ENCODE measurements around the gene PDZD4. TPM values are rescaled to one million over a fixed set of nuclear protein-coding genes. Genes with fewer than 3 reads are reported as not detected.

PDZD4 gene
- total and polyA plus RNA-seq, 2 donors: 0.61 to 7.9 TPM

- Histone ChIP-seq H3K27ac (ENCODE audit: low read depth in 1 of 2, low read length in 1 of 2) (no peak overlapping the region), H3K4me1 (ENCODE audit: control insufficient read depth in 2 of 2, insufficient read depth in 2 of 2, low read length in 2 of 2) (peaks cover under 1 to 1% of the 10 kb centered on the region in 2 donors), H3K4me3 (ENCODE audit: low read length in 2 of 2) (no peak overlapping the region), H3K27me3 (ENCODE audit: control insufficient read depth in 2 of 2, insufficient read depth in 1 of 2, low read length in 1 of 2) (peaks cover 0 to 10% of the 10 kb centered on the region in 2 donors), H3K9me3 (ENCODE audit: control insufficient read depth in 2 of 2, insufficient read depth in 1 of 2, low read length in 1 of 2) (no peaks in the 10 kb centered on the region), H3K36me3 (ENCODE audit: control insufficient read depth in 2 of 2, insufficient read depth in 2 of 2, low read length in 1 of 2) (no peaks in the 10 kb centered on the region)
- DNase-seq (ENCODE audit: low read depth in 6 of 9, low spot score in 9 of 9): no peak
- WGBS: 97% methylated on average over 28 of the region's 28 CpGs
Measured at GRCh38 chrX:153806999-153807575, 23.3 kb downstream of the PDZD4 start.

DNA sequence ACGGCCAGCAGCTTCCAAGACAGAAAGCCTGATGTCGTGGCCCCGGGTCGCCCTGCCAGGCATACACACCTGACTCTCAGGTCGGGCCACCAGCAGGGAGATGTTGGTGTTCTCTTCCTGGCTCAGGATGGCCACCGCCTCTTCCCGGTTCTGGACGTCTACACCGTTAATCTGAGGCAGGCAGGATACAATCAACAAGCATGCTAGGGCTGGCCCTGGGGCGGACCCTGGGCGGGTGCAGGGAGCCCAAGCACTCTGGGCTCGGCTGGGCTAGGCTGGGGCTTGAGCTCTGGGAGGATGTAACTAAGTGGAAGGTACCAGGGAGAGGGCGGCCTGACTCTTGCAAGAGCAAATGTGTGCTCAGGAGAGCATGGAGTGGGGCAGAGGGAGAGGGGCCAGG is 24.9 kb downstream of the PDZD4 start:
- H3K4me3 ChIP-seq (ENCODE audit: low read length in 2 of 2): no peak overlapping the region

DNA sequence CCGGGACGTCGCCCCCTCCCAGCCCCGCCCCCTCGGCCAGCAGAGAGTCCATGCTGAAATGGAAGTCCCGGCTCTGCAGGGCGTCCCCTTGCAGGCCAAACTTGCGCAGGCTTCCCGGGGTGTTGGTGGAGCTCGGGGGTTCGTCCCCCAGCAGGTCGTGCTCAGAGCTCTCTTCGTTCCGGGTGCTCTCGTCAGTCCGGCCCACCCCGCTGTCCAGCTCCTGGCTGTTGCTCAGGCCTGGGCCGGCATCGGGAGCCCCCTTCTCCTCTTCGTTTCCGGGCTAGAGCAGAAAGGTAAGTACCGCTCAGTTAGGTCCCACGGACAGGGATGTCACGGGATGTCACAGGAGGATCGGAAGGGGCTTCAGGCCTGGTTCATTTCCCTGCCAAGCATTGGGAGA is 25.7 kb downstream of the PDZD4 start:
- Histone ChIP-seq H3K27ac (ENCODE audit: low read depth in 1 of 2, low read length in 1 of 2) (no peak overlapping the region), H3K36me3 (ENCODE audit: control insufficient read depth in 2 of 2, insufficient read depth in 2 of 2, low read length in 1 of 2) (no peaks in the 10 kb centered on the region), H3K27me3 (ENCODE audit: control insufficient read depth in 2 of 2, insufficient read depth in 1 of 2, low read length in 1 of 2) (peaks cover 0 to 2% of the 10 kb centered on the region in 2 donors), H3K9me3 (ENCODE audit: control insufficient read depth in 2 of 2, insufficient read depth in 1 of 2, low read length in 1 of 2) (no peaks in the 10 kb centered on the region), H3K4me3 (ENCODE audit: low read length in 2 of 2) (no peak overlapping the region), H3K4me1 (ENCODE audit: control insufficient read depth in 2 of 2, insufficient read depth in 2 of 2, low read length in 2 of 2) (peaks cover 3 to 7% of the 10 kb centered on the region in 2 donors)
- no peak for DNase-seq (ENCODE audit: low read depth in 6 of 9, low spot score in 9 of 9)
- 97% methylated on average over 25 of the region's 25 CpGs for WGBS

More for the DNA sequence above, 24.9 kb downstream of the PDZD4 start:
- Histone ChIP-seq H3K27me3 (ENCODE audit: control insufficient read depth in 2 of 2, insufficient read depth in 1 of 2, low read length in 1 of 2) (peaks cover 0 to 5% of the 10 kb centered on the region in 2 donors), H3K27ac (ENCODE audit: low read depth in 1 of 2, low read length in 1 of 2) (no peak overlapping the region), H3K4me1 (ENCODE audit: control insufficient read depth in 2 of 2, insufficient read depth in 2 of 2, low read length in 2 of 2) (peaks cover 3 to 7% of the 10 kb centered on the region in 2 donors), H3K9me3 (ENCODE audit: control insufficient read depth in 2 of 2, insufficient read depth in 1 of 2, low read length in 1 of 2) (no peaks in the 10 kb centered on the region), H3K36me3 (ENCODE audit: control insufficient read depth in 2 of 2, insufficient read depth in 2 of 2, low read length in 1 of 2) (no peaks in the 10 kb centered on the region)
- WGBS: 94% methylated on average over 13 of the region's 13 CpGs
- DNase-seq (ENCODE audit: low read depth in 6 of 9, low spot score in 9 of 9): no peak

DNA sequence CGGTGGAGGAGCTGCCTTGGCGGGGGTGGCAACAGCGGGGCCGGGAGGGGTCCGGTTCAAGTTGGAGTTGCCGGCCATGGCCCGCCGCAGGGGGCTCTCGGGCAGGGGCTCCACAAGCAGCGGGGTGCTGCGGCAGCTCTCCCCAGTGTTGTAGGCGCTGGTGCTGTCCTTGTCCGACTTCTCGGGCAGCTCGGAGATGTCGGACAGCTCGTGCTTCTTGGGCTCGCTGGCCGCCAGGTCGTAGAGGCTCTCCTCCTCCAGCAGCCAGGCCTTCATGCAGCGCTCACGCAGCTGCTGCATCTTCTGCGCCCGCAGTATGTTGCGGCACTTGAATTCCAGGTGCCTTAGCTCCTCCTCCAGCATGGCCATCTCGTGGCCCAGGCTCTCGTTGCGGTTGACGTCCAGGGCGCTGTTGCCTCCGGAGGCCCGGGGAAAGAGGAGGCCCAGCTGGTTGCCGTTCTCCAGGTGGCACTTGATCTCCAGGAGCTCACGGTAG is 26.2 kb downstream of the PDZD4 start:
- Histone ChIP-seq H3K36me3 (ENCODE audit: control insufficient read depth in 2 of 2, insufficient read depth in 2 of 2, low read length in 1 of 2) (peaks cover 0 to 3% of the 10 kb centered on the region in 2 donors), H3K27me3 (ENCODE audit: control insufficient read depth in 2 of 2, insufficient read depth in 1 of 2, low read length in 1 of 2) (peaks cover 0 to 2% of the 10 kb centered on the region in 2 donors), H3K4me3 (ENCODE audit: low read length in 2 of 2) (no peak overlapping the region), H3K27ac (ENCODE audit: low read depth in 1 of 2, low read length in 1 of 2) (no peak overlapping the region), H3K4me1 (ENCODE audit: control insufficient read depth in 2 of 2, insufficient read depth in 2 of 2, low read length in 2 of 2) (peaks cover 3 to 7% of the 10 kb centered on the region in 2 donors), H3K9me3 (ENCODE audit: control insufficient read depth in 2 of 2, insufficient read depth in 1 of 2, low read length in 1 of 2) (no peaks in the 10 kb centered on the region)
- WGBS: 96% methylated on average over 33 of the region's 34 CpGs
- no peak for DNase-seq (ENCODE audit: low read depth in 6 of 9, low spot score in 9 of 9)

DNA sequence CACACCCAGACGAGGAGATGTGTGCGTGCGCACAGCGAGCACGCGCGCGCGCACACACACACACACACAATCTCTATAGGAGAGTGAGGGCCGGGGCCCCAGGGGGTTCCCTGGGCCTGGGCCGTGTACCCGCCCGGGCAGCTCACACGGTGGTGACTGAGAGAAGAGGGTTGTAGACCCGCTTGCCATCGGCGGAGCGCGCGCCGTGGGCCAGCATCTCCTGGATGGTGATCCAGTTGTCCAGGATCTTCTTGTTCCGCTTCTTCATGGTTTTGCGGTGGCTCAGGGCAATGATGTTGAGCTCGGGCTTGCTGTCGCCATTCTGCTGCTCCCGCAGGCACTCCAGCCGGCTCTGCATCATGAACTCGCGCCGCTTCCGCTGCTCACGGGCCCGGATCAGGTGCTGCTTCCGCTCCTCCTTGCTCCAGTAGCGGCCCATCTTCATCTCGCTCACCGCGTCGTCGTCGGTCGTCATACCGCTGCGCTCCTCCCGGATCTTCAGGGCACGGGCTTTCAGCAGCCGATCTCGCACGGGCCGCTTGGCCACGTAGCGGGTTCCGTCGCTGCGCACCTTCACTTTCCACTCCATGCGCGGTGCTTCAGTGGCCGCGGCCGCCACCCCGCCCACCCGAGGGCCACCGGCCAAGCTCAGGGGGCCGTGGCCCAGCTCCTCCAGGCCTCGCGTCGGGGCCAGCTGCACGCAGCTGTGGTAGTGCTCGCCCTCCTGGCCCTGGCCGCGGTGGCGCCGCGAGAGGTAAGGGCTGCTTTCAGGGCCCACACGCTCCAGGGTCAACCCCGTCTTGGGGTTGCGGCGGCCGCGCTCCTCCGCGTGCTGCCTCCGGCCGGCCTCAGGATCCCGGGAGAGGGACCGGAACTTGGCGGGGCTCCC is 26.9 kb downstream of the PDZD4 start:
- WGBS: 99% methylated on average over 87 of the region's 87 CpGs
- Histone ChIP-seq H3K36me3 (ENCODE audit: control insufficient read depth in 2 of 2, insufficient read depth in 2 of 2, low read length in 1 of 2) (peaks cover 6 to 8% of the 10 kb centered on the region in 2 donors), H3K4me1 (ENCODE audit: control insufficient read depth in 2 of 2, insufficient read depth in 2 of 2, low read length in 2 of 2) (peaks cover 3 to 7% of the 10 kb centered on the region in 2 donors), H3K27ac (ENCODE audit: low read depth in 1 of 2, low read length in 1 of 2) (no peak overlapping the region), H3K9me3 (ENCODE audit: control insufficient read depth in 2 of 2, insufficient read depth in 1 of 2, low read length in 1 of 2) (no peaks in the 10 kb centered on the region), H3K4me3 (ENCODE audit: low read length in 2 of 2) (no peak overlapping the region), H3K27me3 (ENCODE audit: control insufficient read depth in 2 of 2, insufficient read depth in 1 of 2, low read length in 1 of 2) (peaks cover 0 to 2% of the 10 kb centered on the region in 2 donors)
- DNase-seq (ENCODE audit: low read depth in 6 of 9, low spot score in 9 of 9): no peak

DNA sequence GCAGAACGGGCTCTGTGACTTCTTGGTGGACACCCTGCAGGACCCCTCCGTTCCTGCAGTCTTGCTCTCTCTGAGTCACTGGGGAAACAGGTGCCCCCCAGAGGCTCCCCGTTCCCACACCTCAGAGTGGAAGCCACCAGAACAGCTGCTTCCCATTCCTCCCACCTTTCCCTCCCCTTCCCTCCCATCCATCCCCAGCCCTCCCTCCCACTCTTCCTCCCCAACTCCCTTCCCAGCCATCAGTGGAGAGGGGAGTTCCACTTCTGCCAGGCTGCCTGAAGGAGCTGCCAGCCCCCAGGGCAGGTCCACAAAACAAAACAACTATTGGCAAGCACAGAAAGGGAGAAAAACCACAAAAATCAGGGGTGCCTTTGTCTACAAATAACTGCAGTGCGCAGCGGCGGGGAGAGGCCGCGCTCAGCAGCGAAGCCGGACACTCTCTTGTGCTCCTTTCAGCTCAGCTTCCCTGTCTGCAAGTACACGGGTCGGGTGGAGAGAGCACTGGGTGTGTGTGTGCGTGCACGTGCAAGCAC is 27.8 kb downstream of the PDZD4 start:
- Histone ChIP-seq H3K4me3 (ENCODE audit: low read length in 2 of 2) (no peak overlapping the region), H3K9me3 (ENCODE audit: control insufficient read depth in 2 of 2, insufficient read depth in 1 of 2, low read length in 1 of 2) (peaks cover 0 to under 1% of the 10 kb centered on the region in 2 donors), H3K27me3 (ENCODE audit: control insufficient read depth in 2 of 2, insufficient read depth in 1 of 2, low read length in 1 of 2) (peaks cover 0 to 2% of the 10 kb centered on the region in 2 donors), H3K4me1 (ENCODE audit: control insufficient read depth in 2 of 2, insufficient read depth in 2 of 2, low read length in 2 of 2) (peaks cover 3 to 7% of the 10 kb centered on the region in 2 donors), H3K27ac (ENCODE audit: low read depth in 1 of 2, low read length in 1 of 2) (no peak overlapping the region), H3K36me3 (ENCODE audit: control insufficient read depth in 2 of 2, insufficient read depth in 2 of 2, low read length in 1 of 2) (peaks cover 11 to 17% of the 10 kb centered on the region in 2 donors)
- no peak for DNase-seq (ENCODE audit: low read depth in 6 of 9, low spot score in 9 of 9)
- WGBS: 14% methylated on average over 14 of the region's 14 CpGs

GRCh38 chrX:153801669-153802068 is 28.7 kb downstream of the PDZD4 start:
- 93% methylated on average over 8 of the region's 8 CpGs for WGBS
- no peak overlapping the region for H3K27ac ChIP-seq (ENCODE audit: low read depth in 1 of 2, low read length in 1 of 2)
- no peak for DNase-seq (ENCODE audit: low read depth in 6 of 9, low spot score in 9 of 9)
- H3K4me3 ChIP-seq (ENCODE audit: low read length in 2 of 2): no peak overlapping the region
- peaks cover 3 to 7% of the 10 kb centered on the region in 2 donors for H3K4me1 ChIP-seq (ENCODE audit: control insufficient read depth in 2 of 2, insufficient read depth in 2 of 2, low read length in 2 of 2)
- peaks cover 0 to 7% of the 10 kb centered on the region in 2 donors for H3K9me3 ChIP-seq (ENCODE audit: control insufficient read depth in 2 of 2, insufficient read depth in 1 of 2, low read length in 1 of 2)
- peaks cover 0 to 2% of the 10 kb centered on the region in 2 donors for H3K27me3 ChIP-seq (ENCODE audit: control insufficient read depth in 2 of 2, insufficient read depth in 1 of 2, low read length in 1 of 2)
- peaks cover 19 to 22% of the 10 kb centered on the region in 2 donors for H3K36me3 ChIP-seq (ENCODE audit: control insufficient read depth in 2 of 2, insufficient read depth in 2 of 2, low read length in 1 of 2)

GRCh38 chrX:153800746-153801145 is 29.6 kb downstream of the PDZD4 start:
- H3K4me1 ChIP-seq (ENCODE audit: control insufficient read depth in 2 of 2, insufficient read depth in 2 of 2, low read length in 2 of 2): peaks cover 3 to 13% of the 10 kb centered on the region in 2 donors
- DNase-seq (ENCODE audit: low read depth in 6 of 9, low spot score in 9 of 9): no peak
- peaks cover 0 to 7% of the 10 kb centered on the region in 2 donors for H3K9me3 ChIP-seq (ENCODE audit: control insufficient read depth in 2 of 2, insufficient read depth in 1 of 2, low read length in 1 of 2)
- peaks cover 0 to 2% of the 10 kb centered on the region in 2 donors for H3K27me3 ChIP-seq (ENCODE audit: control insufficient read depth in 2 of 2, insufficient read depth in 1 of 2, low read length in 1 of 2)
- no peak overlapping the region for H3K27ac ChIP-seq (ENCODE audit: low read depth in 1 of 2, low read length in 1 of 2)
- peaks cover 22% of the 10 kb centered on the region in 2 donors for H3K36me3 ChIP-seq (ENCODE audit: control insufficient read depth in 2 of 2, insufficient read depth in 2 of 2, low read length in 1 of 2)
- H3K4me3 ChIP-seq (ENCODE audit: low read length in 2 of 2): no peak overlapping the region
- 97% methylated on average over 7 of the region's 7 CpGs for WGBS
